PC-9 (cell line): ENCODE results near the gene GPATCH2. TPM values are rescaled to one million over a fixed set of nuclear protein-coding genes. Genes with fewer than 3 reads are reported as not detected.

ENCODE experiments used
- BruUV-seq: library from RNA; stranded (reverse); fragments of 400-500 nt; replicated peaks from 2 replicates; lab custom pipeline; 2021; lab: Mats Ljungman, UMichigan
- CTCF ChIA-PET: fragments of 300-600 bp; sonication (Branson Sonifier 250); formaldehyde crosslinking; loops from one replicate; lab custom pipeline; 2022; ENCODE audit warnings: antibody characterized with exemption; lab: Charles Lee
- POLR2A ChIA-PET: fragments of 300-600 bp; sonication (Branson Sonifier 250); formaldehyde crosslinking; loops from one replicate; lab custom pipeline; 2022; ENCODE audit warnings: antibody characterized with exemption; ENCODE audit not compliant: unreplicated experiment; lab: Charles Lee
- DNase-seq, 2 experiments: peaks; one replicate each; pipeline versions ENCODE4 v3.0.0 to v3.0.0-alpha.2; 2015 to 2022; ENCODE audit warnings: mixed read lengths in 1 of 2
- H2AFZ ChIP-seq: fragments of 200-600 bp; sonication (generic); 2 replicates; pipeline ENCODE4 v1.8.1; 2017; ENCODE audit warnings: antibody characterized with exemption
- H3F3A ChIP-seq: fragments of 200-600 bp; sonication (generic); 2 replicates; pipeline ENCODE4 v1.8.1; 2017; ENCODE audit warnings: antibody characterized with exemption, mild to moderate bottlenecking, low read depth; ENCODE audit not compliant: insufficient read depth
- H3K27ac ChIP-seq: fragments of 200-600 bp; sonication (generic); 2 replicates; pipeline ENCODE4 v1.6.1; 2016; ENCODE audit warnings: mixed run types
- H3K27me3 ChIP-seq: fragments of 200-600 bp; sonication (generic); 2 replicates; pipeline ENCODE4 v1.6.1; 2016; ENCODE audit warnings: low read depth, mixed run types; ENCODE audit not compliant: insufficient read depth
- H3K36me3 ChIP-seq: fragments of 200-600 bp; sonication (generic); 2 replicates; pipeline ENCODE4 v1.6.1; 2016; ENCODE audit warnings: low read depth, mixed run types
- H3K4me1 ChIP-seq: fragments of 200-600 bp; sonication (generic); replicated peaks from 2 replicates; pipeline ENCODE4 v1.6.1; 2016; ENCODE audit warnings: mixed run types; ENCODE audit not compliant: insufficient read depth
- H3K4me2 ChIP-seq: fragments of 200-600 bp; sonication (generic); 2 replicates; pipeline ENCODE4 v1.6.1; 2017; ENCODE audit warnings: mixed run types
- H3K4me3 ChIP-seq: fragments of 200-600 bp; sonication (generic); 2 replicates; pipeline ENCODE4 v1.6.1; 2016; ENCODE audit warnings: mixed run types
- H3K79me2 ChIP-seq: fragments of 200-600 bp; sonication (generic); 2 replicates; pipeline ENCODE4 v1.6.1; 2017; ENCODE audit warnings: low read depth, mixed run types
- H3K9me2 ChIP-seq: fragments of 200-600 bp; sonication (generic); 2 replicates; pipeline ENCODE4 v1.8.1; 2017; ENCODE audit warnings: mild to moderate bottlenecking; ENCODE audit not compliant: insufficient read depth
- H3K9me3 ChIP-seq: fragments of 200-600 bp; sonication (generic); 2 replicates; pipeline ENCODE4 v1.8.1; 2016; ENCODE audit warnings: low read depth; ENCODE audit not compliant: insufficient read depth
- H4K20me1 ChIP-seq: fragments of 200-600 bp; sonication (generic); 2 replicates; pipeline ENCODE4 v1.8.1; 2017; ENCODE audit not compliant: insufficient read depth
- EZH2 ChIP-seq: fragments of 200-600 bp; sonication (generic); IDR thresholded peaks from 2 replicates; pipeline ENCODE4 v1.8.0; 2017; ENCODE audit warnings: antibody characterized with exemption, low read depth
- intact Hi-C: fragments of 100-400 bp; cut with micrococcal nuclease; formaldehyde crosslinking; loops from one replicate; pipeline ENCODE4 v1.10.0; 2022; ENCODE audit not compliant: unreplicated experiment
- total RNA-seq: library from RNA; stranded (reverse); gene quantifications from 2 replicates; pipeline ENCODE4 v1.2.3, GENCODE V29; 2021
- TF ChIP-seq, protein P1 (sequence below): fragments of 200-600 bp; sonication (generic); conservative IDR thresholded peaks from 2 replicates; pipeline ENCODE4 v1.6.1; 2017; ENCODE audit warnings: mixed run types, antibody characterized with exemption, mild to moderate bottlenecking, moderate library complexity

The GPATCH2 gene
- total RNA-seq, 1 experiment from 2014 or later, result 14.8 TPM

DNA sequence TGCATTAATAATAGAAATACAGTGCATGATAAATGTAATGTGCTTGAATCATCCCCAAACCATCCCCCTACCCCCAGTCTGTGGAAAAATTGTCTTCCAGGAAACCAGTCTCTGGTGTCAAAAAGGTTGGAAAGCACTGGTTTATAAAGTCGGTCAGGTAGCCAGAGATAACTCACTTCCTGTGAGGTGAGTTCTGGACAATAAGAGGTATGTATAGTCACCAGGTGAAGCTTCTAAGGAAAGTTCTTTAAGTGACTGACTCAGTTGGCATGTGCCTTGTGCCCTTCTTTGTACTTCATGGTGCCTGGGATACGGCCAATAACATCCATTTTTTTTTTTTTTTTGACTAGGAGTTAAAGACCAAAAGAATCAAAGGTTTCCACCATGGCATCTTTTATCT lies 103.7 kb downstream of the GPATCH2 start:
- H4K20me1 ChIP-seq, result no peaks in the 10 kb centered on the region
- no peak overlapping the region for H3K4me3 ChIP-seq
- no peaks in the 10 kb centered on the region for H3K79me2 ChIP-seq
- H3K4me2 ChIP-seq, result no peak overlapping the region
- no peak for TF ChIP-seq EZH2
- TF ChIP-seq, protein P1, sequence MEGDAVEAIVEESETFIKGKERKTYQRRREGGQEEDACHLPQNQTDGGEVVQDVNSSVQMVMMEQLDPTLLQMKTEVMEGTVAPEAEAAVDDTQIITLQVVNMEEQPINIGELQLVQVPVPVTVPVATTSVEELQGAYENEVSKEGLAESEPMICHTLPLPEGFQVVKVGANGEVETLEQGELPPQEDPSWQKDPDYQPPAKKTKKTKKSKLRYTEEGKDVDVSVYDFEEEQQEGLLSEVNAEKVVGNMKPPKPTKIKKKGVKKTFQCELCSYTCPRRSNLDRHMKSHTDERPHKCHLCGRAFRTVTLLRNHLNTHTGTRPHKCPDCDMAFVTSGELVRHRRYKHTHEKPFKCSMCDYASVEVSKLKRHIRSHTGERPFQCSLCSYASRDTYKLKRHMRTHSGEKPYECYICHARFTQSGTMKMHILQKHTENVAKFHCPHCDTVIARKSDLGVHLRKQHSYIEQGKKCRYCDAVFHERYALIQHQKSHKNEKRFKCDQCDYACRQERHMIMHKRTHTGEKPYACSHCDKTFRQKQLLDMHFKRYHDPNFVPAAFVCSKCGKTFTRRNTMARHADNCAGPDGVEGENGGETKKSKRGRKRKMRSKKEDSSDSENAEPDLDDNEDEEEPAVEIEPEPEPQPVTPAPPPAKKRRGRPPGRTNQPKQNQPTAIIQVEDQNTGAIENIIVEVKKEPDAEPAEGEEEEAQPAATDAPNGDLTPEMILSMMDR, result no peak
- no peaks in the 10 kb centered on the region for H3K36me3 ChIP-seq
- BruUV-seq, result no TSS peak
- H3K4me1 ChIP-seq, result no peaks in the 10 kb centered on the region
- ChIA-PET CTCF (no interaction called here), POLR2A (no interaction called here)
- H3K27ac ChIP-seq, result no peak overlapping the region
- DNase-seq, result no peak
- H3K9me3 ChIP-seq, result no peaks in the 10 kb centered on the region
- H3F3A ChIP-seq, result no peaks in the 10 kb centered on the region
- H2AFZ ChIP-seq, result no peak overlapping the region
- no peaks in the 10 kb centered on the region for H3K27me3 ChIP-seq
- intact Hi-C loops, result loop anchor here (5.0 kb wide), 1 partner anchor 35 kb away; no protein-coding TSS in a partner anchor
- H3K9me2 ChIP-seq, result no peaks in the 10 kb centered on the region

DNA sequence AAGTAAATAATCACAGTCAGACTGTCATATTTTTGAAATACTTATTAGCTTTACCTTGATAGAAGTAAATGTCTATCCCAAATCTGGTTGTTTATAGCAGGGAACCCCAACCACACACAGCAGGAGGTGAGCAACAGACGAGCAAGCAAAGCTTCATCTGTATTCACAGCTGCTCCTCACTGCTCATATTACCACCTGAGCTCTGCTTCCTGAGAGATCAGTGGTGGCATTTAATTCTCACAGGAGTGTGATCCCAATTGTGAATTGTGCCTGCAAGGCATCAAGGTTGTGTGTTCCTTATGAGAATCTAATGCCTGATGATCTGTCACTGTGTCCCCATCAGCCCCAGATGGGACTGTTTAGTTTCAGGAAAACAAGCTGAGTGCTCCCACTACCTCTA lies 104.3 kb downstream of the GPATCH2 start:
- no peak overlapping the region for H3K27ac ChIP-seq
- H3K27me3 ChIP-seq, result no peaks in the 10 kb centered on the region
- no peaks in the 10 kb centered on the region for H3K79me2 ChIP-seq
- H3K4me1 ChIP-seq, result no peaks in the 10 kb centered on the region
- H3K9me3 ChIP-seq, result no peaks in the 10 kb centered on the region
- H3F3A ChIP-seq, result no peaks in the 10 kb centered on the region
- TF ChIP-seq, protein P1, result no peak
- TF ChIP-seq EZH2, result no peak
- BruUV-seq, result no TSS peak
- CTCF ChIA-PET, result interaction anchor here (0.6 kb wide), 1 partner anchor 134 kb away, joined by 4 read pairs; no protein-coding TSS in a partner anchor
- no peak for DNase-seq
- H2AFZ ChIP-seq, result no peak overlapping the region
- POLR2A ChIA-PET, result no interaction called here
- intact Hi-C loops, result loop anchor here (5.0 kb wide), 1 partner anchor 36 kb away; no protein-coding TSS in a partner anchor
- no peaks in the 10 kb centered on the region for H3K36me3 ChIP-seq
- H4K20me1 ChIP-seq, result no peaks in the 10 kb centered on the region
- H3K4me3 ChIP-seq, result no peak overlapping the region
- no peak overlapping the region for H3K4me2 ChIP-seq
- H3K9me2 ChIP-seq, result no peaks in the 10 kb centered on the region

DNA sequence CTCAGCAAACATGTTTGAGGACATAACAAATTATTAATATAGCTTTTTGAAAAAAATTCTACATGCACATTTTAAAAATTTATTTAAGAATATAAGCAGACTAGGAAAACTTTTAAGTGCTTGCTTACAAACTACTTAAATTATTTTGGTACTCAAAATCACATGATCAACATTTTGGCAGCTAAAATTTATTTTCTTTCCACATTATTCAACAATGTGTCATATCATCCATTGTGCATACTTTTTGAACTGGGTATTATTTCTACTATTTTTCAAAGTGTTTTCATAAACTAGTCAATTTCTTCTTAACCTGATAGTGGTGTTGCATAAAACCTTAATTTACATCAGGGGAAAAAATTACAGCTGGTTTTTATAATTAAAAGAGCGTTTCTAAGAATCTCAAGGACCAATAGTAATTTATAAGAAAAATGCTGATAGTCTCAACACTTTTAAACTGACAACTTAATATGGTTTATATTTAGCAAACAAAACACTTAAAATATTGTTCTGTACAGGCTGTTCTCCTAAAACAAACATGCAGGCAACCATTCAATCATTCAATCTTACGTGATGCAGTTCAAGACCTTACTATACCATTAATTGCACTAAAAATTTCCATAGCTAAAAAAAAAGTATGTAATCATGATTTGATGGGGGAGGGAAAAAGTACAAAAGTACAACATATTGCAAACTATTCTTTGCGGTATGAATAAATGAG lies 105.0 kb downstream of the GPATCH2 start:
- POLR2A ChIA-PET, result no interaction called here
- Histone ChIP-seq H4K20me1 (no peaks in the 10 kb centered on the region), H3K36me3 (no peaks in the 10 kb centered on the region), H3K4me1 (no peaks in the 10 kb centered on the region), H3K27ac (no peak overlapping the region), H3K79me2 (no peaks in the 10 kb centered on the region), H3K4me2 (no peak overlapping the region), H3K9me2 (no peaks in the 10 kb centered on the region), H3K27me3 (no peaks in the 10 kb centered on the region), H3F3A (no peaks in the 10 kb centered on the region), H3K4me3 (no peak overlapping the region), H2AFZ (no peak overlapping the region), H3K9me3 (no peaks in the 10 kb centered on the region)
- intact Hi-C loops, result loop anchor here (5.0 kb wide), 1 partner anchor 36 kb away; no protein-coding TSS in a partner anchor
- DNase-seq, result no peak
- no TSS peak for BruUV-seq
- TF ChIP-seq, protein P1, result no peak
- CTCF ChIA-PET, result interaction anchor here (0.6 kb wide), 1 partner anchor 134 kb away, joined by 4 read pairs; no protein-coding TSS in a partner anchor
